HG02759 (cell line): ENCODE results near the gene ABCA2.
"Not testable (repeated sequence)": the region's sequence is repeated elsewhere in the genome, so short reads cannot be mapped to it uniquely, and the experiment has no call there.

Experiments used
- ATAC-seq: cut with Tn5 transposase; IDR thresholded peaks from one replicate; pipeline ENCODE4 v1.9.1; 2021; ENCODE audit warnings: mild to moderate bottlenecking, moderate library complexity; ENCODE audit not compliant: unreplicated experiment

ABCA2 gene

GRCh38 chr9:137063311-137064026, 35.4 kb upstream of the ABCA2 start:
- ATAC-seq: no peak

GRCh38 chr9:137062798-137063197, 34.8 kb upstream of the ABCA2 start:
- ATAC-seq: not testable (repeated sequence)

DNA sequence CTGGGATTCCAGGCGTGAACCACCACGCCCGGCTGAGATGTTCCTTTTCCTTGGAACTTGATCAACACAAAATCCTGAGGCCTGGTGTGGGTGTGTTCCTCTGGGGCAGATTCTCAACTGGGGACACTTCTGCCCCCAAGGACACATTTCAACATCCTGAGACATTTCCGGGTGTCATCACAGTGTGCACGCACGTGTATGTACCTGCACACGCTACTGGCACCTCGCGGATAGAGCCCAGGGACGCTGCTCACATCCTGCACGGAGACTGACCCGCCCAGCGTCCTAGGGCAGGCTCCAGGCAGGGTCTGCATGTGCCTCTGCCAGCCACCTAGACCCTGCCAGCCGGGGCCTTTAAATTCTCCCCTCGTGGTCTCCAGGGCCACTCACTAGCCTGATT, 34.3 kb upstream of the ABCA2 start:
- ATAC-seq: no peak

DNA sequence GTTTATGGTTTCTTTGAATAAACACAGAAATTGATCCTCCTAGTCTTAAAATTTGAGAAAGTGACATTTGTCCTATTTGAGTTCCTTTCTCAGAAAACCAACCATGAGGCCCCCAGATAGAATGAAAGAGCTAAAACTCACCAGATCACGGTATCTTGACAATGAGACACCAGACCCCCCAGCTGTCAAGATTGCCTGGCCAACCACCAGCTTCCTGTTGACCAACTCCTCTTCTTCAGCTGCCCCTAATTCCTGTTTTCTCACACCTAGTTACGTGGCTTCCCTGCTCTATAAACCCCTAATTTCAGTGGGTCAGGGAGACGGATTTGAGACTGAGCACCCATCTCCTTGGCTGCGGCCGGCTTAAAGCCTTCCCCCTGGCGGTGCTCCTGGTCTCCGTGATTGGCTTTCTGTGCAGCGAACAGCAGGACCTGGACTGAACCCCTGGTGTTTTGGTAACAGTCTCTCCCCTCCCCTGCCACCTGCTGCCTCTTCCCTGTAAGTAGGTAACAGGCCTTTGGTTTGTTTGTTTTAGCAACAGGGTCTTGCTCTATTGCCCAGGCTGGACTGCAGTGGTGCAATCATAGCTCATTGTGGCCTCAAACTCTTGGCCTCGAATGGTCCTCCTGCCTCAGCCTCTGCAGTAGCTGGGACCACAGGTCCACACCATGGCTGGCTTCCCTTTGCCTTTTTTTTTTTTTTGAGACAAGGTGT, 30.6 kb upstream of the ABCA2 start:
- no peak for ATAC-seq

DNA sequence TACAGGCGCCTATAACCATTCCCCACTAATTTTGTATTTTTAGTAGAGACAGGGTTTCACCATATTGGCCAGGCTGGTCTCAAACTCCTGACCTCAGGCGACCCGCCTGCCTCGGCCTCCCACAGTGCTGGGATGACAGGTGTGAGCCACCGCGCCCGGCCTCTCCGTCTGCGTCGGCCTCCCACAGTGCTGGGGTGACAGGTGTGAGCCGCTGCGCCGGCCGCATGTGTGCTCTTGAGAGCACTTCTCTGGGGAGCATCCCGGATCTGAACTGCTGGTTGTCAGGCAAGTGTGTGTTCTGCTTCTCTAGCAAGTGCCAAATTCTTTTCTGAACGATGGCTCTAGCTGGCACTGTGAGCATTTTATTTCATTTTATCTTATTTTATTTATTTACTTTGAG, 29.5 kb upstream of the ABCA2 start:
- no peak for ATAC-seq

DNA sequence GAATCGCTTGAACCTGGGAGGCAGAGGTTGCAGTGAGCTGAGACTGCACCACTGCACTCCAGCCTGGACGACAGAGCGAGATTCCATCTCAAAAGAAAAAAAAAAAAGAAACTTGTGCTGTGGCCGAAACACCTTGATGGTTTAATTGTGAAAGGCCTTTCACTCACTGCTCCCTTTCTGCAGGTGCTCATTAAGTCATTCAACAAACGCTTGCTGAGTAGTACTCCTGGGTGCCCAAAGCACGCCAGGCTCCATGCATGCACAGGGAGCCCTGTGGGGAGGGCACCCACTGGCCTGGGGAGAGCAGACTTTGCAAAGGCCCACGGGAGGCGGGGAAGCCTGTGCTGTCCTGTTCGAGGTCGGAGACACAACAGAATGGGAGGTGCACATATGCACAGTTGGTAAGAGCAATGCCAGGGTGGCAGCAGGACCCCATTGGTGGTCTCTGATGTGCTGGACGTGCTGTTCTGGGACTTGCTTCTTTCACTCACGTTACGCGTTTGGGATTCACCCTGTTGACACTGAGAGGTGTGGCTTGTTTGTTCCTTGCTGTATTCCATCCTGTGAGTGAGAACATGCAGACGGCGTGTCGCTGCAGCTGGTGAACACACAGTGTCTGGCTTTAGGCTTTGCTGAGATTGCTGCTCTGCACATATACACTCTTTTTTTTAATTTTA, 28.8 kb upstream of the ABCA2 start:
- ATAC-seq: no peak

DNA sequence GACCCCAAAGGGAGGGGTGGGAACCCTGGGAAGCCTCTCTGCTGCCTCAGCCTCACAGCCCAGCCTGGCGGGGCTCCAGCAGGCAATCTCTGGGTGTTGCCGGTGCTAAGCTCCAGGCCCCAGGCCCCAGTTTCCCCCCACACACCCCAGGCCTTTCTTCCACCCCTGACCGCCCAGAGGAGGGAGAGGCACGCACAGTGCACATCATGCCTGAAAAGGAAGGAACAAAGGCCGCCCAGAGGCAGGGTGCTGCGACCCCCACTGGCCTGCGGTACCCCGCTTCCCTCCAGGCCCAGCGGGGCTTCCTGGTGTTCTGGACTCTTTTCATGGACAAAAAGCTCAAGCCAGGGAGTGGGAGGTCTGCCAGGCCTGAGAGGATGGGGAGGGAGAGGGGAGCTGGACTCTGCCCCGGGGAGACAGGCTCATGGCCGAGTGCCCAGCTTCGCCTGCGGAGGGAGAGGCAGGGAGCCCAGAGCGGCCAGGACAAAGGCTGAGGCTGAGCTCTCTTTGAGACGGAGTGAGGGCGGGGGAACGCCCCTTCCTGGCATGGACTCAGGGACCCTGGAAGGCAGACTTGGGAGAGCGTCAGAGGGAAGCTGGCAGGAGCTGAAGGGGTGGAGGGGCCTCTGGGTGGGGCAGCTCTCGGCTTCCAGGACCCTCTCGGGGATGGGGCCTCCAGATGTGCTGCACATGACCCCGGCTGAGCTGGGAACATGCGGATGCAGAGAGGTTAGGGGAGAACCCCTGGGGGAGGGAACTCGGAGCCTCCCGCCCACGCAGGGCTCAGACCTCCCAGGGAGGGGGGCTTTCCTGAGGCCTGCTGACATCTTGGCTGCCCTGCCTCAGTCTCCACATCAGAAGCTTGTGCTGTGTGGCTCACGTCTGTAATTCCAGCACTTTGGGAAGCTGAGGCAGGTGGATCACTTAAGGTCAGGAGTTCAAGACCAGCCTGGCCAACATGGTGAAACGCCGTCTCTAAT, 27.6 kb upstream of the ABCA2 start:
- ATAC-seq: no peak

GRCh38 chr9:137054932-137055384, 26.9 kb upstream of the ABCA2 start:
- no peak for ATAC-seq

DNA sequence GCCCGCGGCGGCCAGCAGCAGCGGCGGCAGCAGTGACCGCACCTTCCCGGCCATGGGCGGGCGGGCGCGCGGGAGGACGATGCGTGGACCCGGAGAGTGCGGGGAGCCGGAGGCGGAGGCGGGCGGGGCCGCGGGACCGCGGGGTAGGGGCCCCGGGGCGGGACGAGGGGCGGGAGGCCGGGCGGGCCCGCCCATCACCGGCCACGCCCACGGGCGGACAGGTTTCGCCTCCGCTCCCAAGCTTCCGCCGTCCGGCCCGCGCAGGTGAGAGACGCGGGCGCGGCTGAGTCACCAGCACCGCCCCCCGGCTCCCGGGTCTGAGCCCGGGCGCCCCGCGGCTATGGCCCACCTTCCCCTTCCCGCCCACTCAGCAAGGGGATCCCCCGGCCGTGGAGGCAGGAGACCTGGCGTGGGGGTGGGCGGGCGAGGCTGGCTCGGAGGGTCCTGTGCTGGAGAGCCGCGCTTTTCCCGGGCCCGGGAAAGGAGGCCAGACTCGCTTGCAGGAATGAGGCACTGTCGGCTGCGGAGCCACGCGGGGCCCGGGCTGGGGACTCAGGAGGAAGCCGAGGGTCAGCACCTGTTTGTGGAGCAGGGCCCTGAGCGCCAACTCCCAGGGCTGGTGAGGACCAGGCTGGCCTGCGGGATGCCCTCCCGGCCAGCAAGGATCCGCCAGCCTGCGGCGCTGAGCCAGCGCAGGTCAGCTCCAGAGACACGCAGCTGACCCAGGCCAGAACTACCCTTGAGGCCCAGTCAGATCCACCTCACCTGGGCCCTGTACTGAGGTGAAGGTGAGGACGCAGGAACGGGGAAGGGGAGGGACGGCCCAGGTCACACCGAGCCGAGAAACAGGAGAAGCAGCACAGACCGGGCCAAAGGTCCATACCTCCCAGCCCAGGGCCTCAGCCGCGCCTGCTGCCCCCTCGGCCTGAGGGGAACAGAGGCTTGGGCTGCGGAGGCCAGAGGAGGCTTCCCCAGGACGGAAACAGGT, 26.2 kb upstream of the ABCA2 start, which contains the start of gene ENTPD2:
TSS of gene ENTPD2 (minus strand) at position 118 of the 988 bp plus-strand sequence. CDS start at position 54, 64 bp downstream.
- no peak for ATAC-seq

GRCh38 chr9:137052998-137053943, 25.2 kb upstream of the ABCA2 start:
- ATAC-seq: no peak

DNA sequence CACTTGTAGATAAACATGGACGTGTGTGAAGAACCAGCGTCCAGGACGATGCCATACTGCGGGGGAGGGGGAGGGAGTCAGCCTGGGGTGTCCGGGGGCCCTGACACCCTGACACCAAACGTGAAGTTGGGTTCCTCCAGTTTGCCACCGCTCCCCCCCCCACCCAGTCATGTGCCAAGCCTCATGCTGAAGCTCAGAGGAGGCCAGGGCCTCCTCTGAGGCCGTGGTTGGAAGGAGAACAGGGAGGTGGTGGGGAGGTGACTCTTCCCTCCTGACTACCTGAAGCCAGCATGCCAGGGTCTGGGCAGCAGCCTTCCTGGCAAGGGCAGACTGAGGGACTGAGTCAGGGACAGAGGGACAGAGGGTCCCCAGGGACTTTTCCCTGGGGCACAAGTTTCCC, 24.3 kb upstream of the ABCA2 start:
- no peak for ATAC-seq

DNA sequence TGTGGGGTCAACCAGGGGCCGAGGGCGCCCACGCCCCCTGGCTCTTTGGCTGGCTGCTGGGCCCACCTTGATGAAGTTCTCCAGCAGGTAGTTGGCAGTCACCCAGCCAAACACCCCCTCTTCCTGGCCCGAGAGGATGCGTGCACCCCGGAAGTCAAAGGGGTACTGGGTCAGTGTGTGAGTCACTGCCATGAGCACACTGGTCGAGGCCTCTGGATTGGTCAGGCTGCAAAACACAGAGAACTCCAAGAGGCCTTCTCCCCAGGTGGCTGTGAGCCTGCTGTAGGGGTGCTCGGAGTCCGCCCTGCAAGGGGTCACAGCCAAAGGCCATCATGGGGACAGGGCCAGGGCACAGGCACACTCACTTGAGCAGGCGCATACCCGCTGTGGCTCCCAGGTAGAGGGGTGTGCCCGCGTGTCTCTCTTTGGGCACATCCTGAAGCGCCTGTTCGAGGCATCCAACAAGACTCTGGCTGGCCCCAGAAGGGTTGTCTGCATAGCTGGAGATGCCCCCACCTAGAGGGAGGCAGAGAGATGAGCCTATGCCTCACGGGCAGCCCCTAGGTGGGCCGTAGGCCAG, 23.2 kb upstream of the ABCA2 start:
- ATAC-seq: no peak

DNA sequence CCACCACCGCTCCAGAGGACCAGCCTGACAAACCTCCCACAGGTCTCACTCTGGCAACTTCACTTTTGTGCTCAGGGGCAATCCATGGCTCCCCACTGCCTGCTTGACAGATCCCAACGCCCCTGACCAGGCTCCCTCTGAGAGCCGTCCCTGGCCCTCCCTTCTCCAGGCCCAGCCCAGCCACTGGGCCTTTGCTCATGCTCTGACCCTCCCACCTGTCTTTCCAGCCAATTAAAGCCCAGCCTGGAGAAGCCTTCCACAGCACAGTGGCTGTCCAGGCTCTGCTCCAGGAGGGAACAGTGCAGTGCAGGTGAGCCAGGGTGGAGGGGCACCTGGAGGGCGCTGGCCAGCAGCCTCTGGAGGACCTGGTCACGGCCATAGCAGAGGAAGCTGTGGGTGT, 22.5 kb upstream of the ABCA2 start:
- ATAC-seq: no peak

DNA sequence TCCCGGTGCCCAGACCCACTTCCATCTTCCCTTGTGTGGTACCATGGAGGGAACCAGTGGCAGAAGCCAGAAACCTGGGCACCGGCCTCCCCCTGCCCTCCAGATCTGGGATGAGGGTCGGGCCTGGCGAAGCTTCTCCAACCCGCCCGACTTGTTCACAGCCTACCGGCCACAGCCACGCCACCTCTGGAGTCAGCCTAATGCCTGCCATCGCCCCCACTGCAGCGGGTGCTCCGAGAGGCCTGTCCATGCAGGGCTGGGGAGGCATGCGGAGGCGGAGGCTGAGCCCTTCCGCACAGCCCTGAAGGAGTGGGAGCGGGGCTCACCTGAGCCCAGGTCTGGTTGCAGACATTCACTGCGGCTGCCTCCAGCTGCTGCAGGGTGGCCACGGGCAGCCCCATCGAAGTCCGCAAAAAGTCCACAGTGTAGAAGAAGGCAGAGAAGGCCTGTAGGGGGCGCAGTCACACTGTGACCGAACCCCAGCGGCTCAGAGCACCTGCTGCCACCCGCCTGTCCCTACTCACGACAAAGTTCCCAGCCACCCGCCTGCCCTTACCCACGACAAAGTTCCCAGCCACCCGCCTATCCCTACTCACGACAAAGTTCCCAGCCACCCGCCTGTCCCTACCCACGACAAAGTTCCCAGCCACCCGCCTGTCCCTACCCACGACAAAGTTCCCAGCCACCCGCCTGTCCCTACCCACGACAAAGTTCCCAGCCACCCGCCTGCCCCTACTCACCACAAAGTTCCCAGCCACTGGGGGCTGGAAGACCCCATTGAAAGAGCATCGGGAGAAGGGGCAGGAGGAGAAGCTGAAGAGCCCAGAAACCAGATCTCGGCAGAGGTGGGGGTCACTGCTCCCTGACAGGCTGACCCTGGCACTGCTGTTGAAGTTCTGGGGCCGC, 21.8 kb upstream of the ABCA2 start:
- ATAC-seq: no peak

GRCh38 chr9:137048655-137049543, 20.9 kb upstream of the ABCA2 start:
- no peak for ATAC-seq
